HEK293 (cell line): ENCODE measurements around the gene RALGAPA2.

Experiments used
- ATF2 ChIP-seq: fragments of 450-650 bp; formaldehyde crosslinking; IDR thresholded peaks from 2 replicates; pipeline ENCODE4 v1.5.1; 2016; ENCODE audit warnings: missing biosample characterization, missing genetic modification characterization, low read depth
- CTCF ChIP-seq: fragments of 450-650 bp; formaldehyde crosslinking; IDR thresholded peaks from 2 replicates; pipeline ENCODE4 v1.5.1; 2016; ENCODE audit warnings: missing biosample characterization, missing genetic modification characterization
- GLIS1 ChIP-seq: fragments of 450-650 bp; formaldehyde crosslinking; IDR thresholded peaks from 2 replicates; pipeline ENCODE4 v1.5.1; 2016; ENCODE audit warnings: missing biosample characterization, missing genetic modification characterization
- GLIS2 ChIP-seq: fragments of 450-650 bp; formaldehyde crosslinking; IDR thresholded peaks from 2 replicates; pipeline ENCODE4 v1.5.1; 2016; ENCODE audit warnings: missing biosample characterization, missing genetic modification characterization
- KLF10 ChIP-seq: fragments of 450-650 bp; IDR thresholded peaks from 2 replicates; pipeline ENCODE4 v1.5.1; 2018; ENCODE audit warnings: missing biosample characterization, mild to moderate bottlenecking, missing genetic modification characterization
- KLF17 ChIP-seq: fragments of 450-650 bp; formaldehyde crosslinking; IDR thresholded peaks from 2 replicates; pipeline ENCODE4 v1.5.1; 2016; ENCODE audit warnings: missing biosample characterization, missing genetic modification characterization
- PATZ1 ChIP-seq: fragments of 450-650 bp; formaldehyde crosslinking; IDR thresholded peaks from 2 replicates; pipeline ENCODE4 v1.5.1; 2016; ENCODE audit warnings: missing biosample characterization, missing genetic modification characterization
- REPIN1 ChIP-seq: fragments of 450-650 bp; formaldehyde crosslinking; IDR thresholded peaks from 2 replicates; pipeline ENCODE4 v1.5.1; 2017; ENCODE audit warnings: missing biosample characterization, missing genetic modification characterization, low read depth
- TRIM28 ChIP-seq: IDR thresholded peaks from 2 replicates; pipeline ENCODE4 v1.6.1; 2011; ENCODE audit warnings: low read length, control low read depth, borderline replicate concordance
- ZBTB11 ChIP-seq: fragments of 450-650 bp; formaldehyde crosslinking; conservative IDR thresholded peaks from 2 replicates; pipeline ENCODE4 v1.5.1; 2016; ENCODE audit warnings: low read depth, missing biosample characterization, missing genetic modification characterization
- ZBTB21 ChIP-seq: fragments of 450-650 bp; formaldehyde crosslinking; IDR thresholded peaks from 2 replicates; pipeline ENCODE4 v1.5.1; 2017; ENCODE audit warnings: missing biosample characterization, missing genetic modification characterization
- ZBTB8A ChIP-seq: fragments of 450-650 bp; formaldehyde crosslinking; IDR thresholded peaks from 2 replicates; pipeline ENCODE4 v1.5.1; 2016; ENCODE audit warnings: missing biosample characterization, missing genetic modification characterization
- ZFP37 ChIP-seq: fragments of 450-650 bp; formaldehyde crosslinking; IDR thresholded peaks from 2 replicates; pipeline ENCODE4 v1.5.1; 2016; ENCODE audit warnings: missing biosample characterization, missing genetic modification characterization
- ZFP69B ChIP-seq: fragments of 450-650 bp; formaldehyde crosslinking; IDR thresholded peaks from 2 replicates; pipeline ENCODE4 v1.5.1; 2016; ENCODE audit warnings: missing biosample characterization, missing genetic modification characterization
- ZNF112 ChIP-seq: fragments of 450-650 bp; formaldehyde crosslinking; IDR thresholded peaks from 2 replicates; pipeline ENCODE4 v1.5.0; 2017; ENCODE audit warnings: missing biosample characterization, missing genetic modification characterization
- ZNF155 ChIP-seq: fragments of 450-650 bp; formaldehyde crosslinking; IDR thresholded peaks from 2 replicates; pipeline ENCODE4 v1.5.1; 2016; ENCODE audit warnings: missing biosample characterization, missing genetic modification characterization
- ZNF19 ChIP-seq: fragments of 450-650 bp; formaldehyde crosslinking; IDR thresholded peaks from 2 replicates; pipeline ENCODE4; 2016; ENCODE audit warnings: missing biosample characterization, missing genetic modification characterization, low read depth
- ZNF223 ChIP-seq: fragments of 450-650 bp; formaldehyde crosslinking; IDR thresholded peaks from 2 replicates; pipeline ENCODE4 v1.5.1; 2016; ENCODE audit warnings: missing biosample characterization, missing genetic modification characterization
- ZNF335 ChIP-seq: fragments of 450-650 bp; formaldehyde crosslinking; conservative IDR thresholded peaks from 2 replicates; pipeline ENCODE4 v1.5.1; 2016; ENCODE audit warnings: missing biosample characterization, missing genetic modification characterization
- ZNF362 ChIP-seq: fragments of 450-650 bp; formaldehyde crosslinking; IDR thresholded peaks from 2 replicates; pipeline ENCODE4 v1.5.1; 2016; ENCODE audit warnings: missing biosample characterization, missing genetic modification characterization
- ZNF37A ChIP-seq: fragments of 450-650 bp; IDR thresholded peaks from 2 replicates; pipeline ENCODE4 v1.5.1; 2018; ENCODE audit warnings: missing biosample characterization, missing genetic modification characterization
- ZNF558 ChIP-seq: fragments of 450-650 bp; formaldehyde crosslinking; IDR thresholded peaks from 2 replicates; pipeline ENCODE4 v1.5.1; 2016; ENCODE audit warnings: missing biosample characterization, missing genetic modification characterization
- ZNF639 ChIP-seq: fragments of 450-650 bp; formaldehyde crosslinking; IDR thresholded peaks from 2 replicates; pipeline ENCODE4 v1.5.1; 2016; ENCODE audit warnings: missing biosample characterization, missing genetic modification characterization
- ZNF747 ChIP-seq: fragments of 450-650 bp; formaldehyde crosslinking; IDR thresholded peaks from 2 replicates; pipeline ENCODE4 v1.5.1; 2016; ENCODE audit warnings: missing biosample characterization, missing genetic modification characterization
- ZNF777 ChIP-seq: fragments of 450-650 bp; formaldehyde crosslinking; IDR thresholded peaks from 2 replicates; pipeline ENCODE4 v1.5.1; 2017; ENCODE audit warnings: missing biosample characterization, missing genetic modification characterization, borderline replicate concordance
- ZNF785 ChIP-seq: fragments of 450-650 bp; formaldehyde crosslinking; IDR thresholded peaks from 2 replicates; pipeline ENCODE4 v1.5.1; 2016; ENCODE audit warnings: missing biosample characterization, missing genetic modification characterization
- ZSCAN16 ChIP-seq: fragments of 450-650 bp; formaldehyde crosslinking; IDR thresholded peaks from 2 replicates; pipeline ENCODE4 v1.5.1; 2016; ENCODE audit warnings: missing biosample characterization, missing genetic modification characterization
- ZXDB ChIP-seq: fragments of 450-650 bp; formaldehyde crosslinking; IDR thresholded peaks from 2 replicates; pipeline ENCODE4 v1.5.1; 2016; ENCODE audit warnings: missing biosample characterization, missing genetic modification characterization

RALGAPA2 gene

GRCh38 chr20:20362774-20363433, 349.5 kb downstream of the RALGAPA2 start (continued):
- TF ChIP-seq ZNF19 = no peak
- no peak for TF ChIP-seq ZNF362
- peak; percentile 37; the same call in 1 of the 2 replicates for TF ChIP-seq ZFP69B (tag by site-specific recombination)
- peak; percentile 81 for TF ChIP-seq PATZ1 (tag by site-specific recombination)
- no peak for TF ChIP-seq ZBTB21
- TF ChIP-seq ZBTB8A = peak; percentile 12; the same call in 1 of the 2 replicates
- peak; percentile 57; the same call in 1 of the 2 replicates for TF ChIP-seq KLF17 (tag by site-specific recombination)
- TF ChIP-seq GLIS2 (tag by site-specific recombination) = no peak
- TF ChIP-seq ZSCAN16 (tag by site-specific recombination) = 0 out of 2 replicates have a peak, but pooled peaks have one; percentile 17
- no peak for TF ChIP-seq REPIN1 (tag by site-specific recombination)
- TF ChIP-seq ZNF785 (tag by site-specific recombination) = no peak
- TF ChIP-seq CTCF (tag by site-specific recombination) = peak; percentile 66
- peak; percentile 30; the same call in 1 of the 2 replicates for TF ChIP-seq ZFP37 (tag by site-specific recombination)
- TF ChIP-seq ZNF747 = no peak
- no peak for TF ChIP-seq ZNF639 (tag by site-specific recombination)
- TF ChIP-seq ZNF37A (tag by site-specific recombination) = no peak
- TF ChIP-seq TRIM28 = no peak
- no peak for TF ChIP-seq ATF2 (tag by site-specific recombination)
- no peak for TF ChIP-seq KLF10 (tag by site-specific recombination)
- no peak for TF ChIP-seq ZBTB11 (tag by site-specific recombination)
- TF ChIP-seq ZNF112 = no peak
- TF ChIP-seq ZXDB (tag by site-specific recombination) = peak; percentile 20; the same call in 1 of the 2 replicates
- TF ChIP-seq ZNF777 (tag by site-specific recombination) = no peak
- TF ChIP-seq GLIS1 = no peak; the same call in 1 of the 2 replicates
- peak; percentile 39 for TF ChIP-seq ZNF335 (tag by site-specific recombination)
- no peak for TF ChIP-seq ZNF223 (tag by site-specific recombination)
- TF ChIP-seq ZNF155 (tag by site-specific recombination) = no peak
- no peak for TF ChIP-seq ZNF558 (tag by site-specific recombination)
